Spleen (tissue), 7 donors: Measurements from ENCODE around the gene CRISP2.

Source experiments
- CTCF ChIP-seq, 11 experiments: fragments of 200-600 bp in 7 of 11; fragments of 450-650 bp in 4 of 11; sonication (generic) in 4 of 11; IDR thresholded peaks in 8 of 11; conservative IDR thresholded peaks in 3 of 11; 1 replicate in 7 of 11; 2 replicates in 4 of 11; pipeline versions ENCODE4 v1.4.0 to v1.8.0; 2016 to 2021; ENCODE audit warnings: antibody characterized with exemption in 11 of 11, inconsistent platforms in 4 of 11, mild to moderate bottlenecking in 1 of 11
- POLR2A ChIP-seq, 3 donors: fragments of 450-650 bp; IDR thresholded peaks; one replicate each; pipeline ENCODE4 v1.5.1; 2017; ENCODE audit warnings: antibody characterized with exemption in 3 of 3, mild to moderate bottlenecking in 1 of 3
- POLR2AphosphoS5 ChIP-seq, 3 donors: sonication (generic); formaldehyde crosslinking; IDR thresholded peaks; one replicate each; pipeline ENCODE4 v1.5.1; 2017; ENCODE audit warnings: antibody characterized with exemption in 3 of 3
- donor health status: DM: no; HTN: no; CAD: no; lungs with moderate emphysema.
- donor health status: DM: no; HTN: no; CAD: no.
- donor health status: DM: no; HTN: no; CAD: no.

GRCh38 chr6:49647476-49647875 lies 65.9 kb downstream of the CRISP2 start:
- TF ChIP-seq CTCF (IDR thresholded peaks at IDR 0.05 in 8 of 11, conservative IDR thresholded peaks at IDR 0.05 in 3 of 11) (no peak), POLR2A (IDR thresholded peaks at IDR 0.05) (no peak), POLR2AphosphoS5 (IDR thresholded peaks at IDR 0.05) (no peak)
